GM19035 (cell line): ENCODE measurements around the gene KCNT2.
"Not testable (repeated sequence)": the region's sequence is repeated elsewhere in the genome, so short reads cannot be mapped to it uniquely, and the experiment has no call there.

Experiments
- ATAC-seq: cut with Tn5 transposase; IDR thresholded peaks from one replicate; pipeline ENCODE4 v1.9.1; 2021; ENCODE audit not compliant: unreplicated experiment

Gene KCNT2

GRCh38 chr1:196324345-196324744, 283.9 kb downstream of the KCNT2 start:
- no peak for ATAC-seq

GRCh38 chr1:196323869-196324268, 284.4 kb downstream of the KCNT2 start:
- ATAC-seq: no peak

GRCh38 chr1:196319301-196319700, 288.9 kb downstream of the KCNT2 start:
- ATAC-seq: no peak

GRCh38 chr1:196317535-196318522, 290.4 kb downstream of the KCNT2 start:
- no peak for ATAC-seq

- no peak for ATAC-seq
Measured at GRCh38 chr1:196312739-196313138, 295.5 kb downstream of the KCNT2 start.

GRCh38 chr1:196309386-196309785, 298.9 kb downstream of the KCNT2 start:
- ATAC-seq: peak; percentile 51

GRCh38 chr1:196308176-196308575, 300.1 kb downstream of the KCNT2 start:
- no peak for ATAC-seq

- ATAC-seq: no peak
Measured at GRCh38 chr1:196306421-196306820, 301.8 kb downstream of the KCNT2 start.

- ATAC-seq: no peak
Measured at GRCh38 chr1:196305216-196305615, 303.0 kb downstream of the KCNT2 start.

- ATAC-seq: no peak
Measured at GRCh38 chr1:196302981-196303380, 305.3 kb downstream of the KCNT2 start.

GRCh38 chr1:196302420-196302819, 305.8 kb downstream of the KCNT2 start:
- ATAC-seq: no peak

- no peak for ATAC-seq
Measured at GRCh38 chr1:196295766-196296165, 312.5 kb downstream of the KCNT2 start.

GRCh38 chr1:196278816-196279215, 329.4 kb downstream of the KCNT2 start:
- ATAC-seq: no peak

- no peak for ATAC-seq
Measured at GRCh38 chr1:196277860-196278259, 330.4 kb downstream of the KCNT2 start.

- peak; percentile 41 for ATAC-seq
Measured at GRCh38 chr1:196271212-196271947, 336.9 kb downstream of the KCNT2 start.

GRCh38 chr1:196263086-196263485, 345.2 kb downstream of the KCNT2 start:
- ATAC-seq: not testable (repeated sequence)

GRCh38 chr1:196260270-196260669, 348.0 kb downstream of the KCNT2 start:
- ATAC-seq: no peak

- ATAC-seq: no peak
Measured at GRCh38 chr1:196259316-196259715, 348.9 kb downstream of the KCNT2 start.

- no peak for ATAC-seq
Measured at GRCh38 chr1:196255762-196256161, 352.5 kb downstream of the KCNT2 start.

- no peak for ATAC-seq
Measured at GRCh38 chr1:196229546-196229945, 378.7 kb downstream of the KCNT2 start.

GRCh38 chr1:196214866-196215265, 393.4 kb downstream of the KCNT2 start:
- ATAC-seq: no peak

- no peak for ATAC-seq
Measured at GRCh38 chr1:196209983-196210382, 398.3 kb downstream of the KCNT2 start.
